ENCODE measurements around the gene EPN2.

DNA sequence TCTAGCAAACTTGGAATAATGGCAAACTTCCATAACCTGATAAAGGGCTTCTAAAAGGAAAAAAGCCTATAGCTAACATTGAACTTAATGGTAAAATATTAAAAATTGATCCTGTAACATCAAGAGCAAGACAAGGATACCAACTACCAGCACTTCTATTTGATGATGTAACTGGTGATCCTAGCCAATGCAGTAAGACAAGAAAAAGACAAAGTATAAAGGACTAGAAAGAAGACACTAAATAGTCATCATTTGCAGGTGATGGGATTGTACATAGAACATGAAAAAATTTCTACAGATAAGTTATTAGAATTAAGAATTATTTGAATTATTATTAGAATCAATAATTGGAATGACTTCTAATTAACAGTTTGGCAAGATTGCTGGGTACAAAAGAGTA lies 88.4 kb downstream of the EPN2 start:
- TF ChIP-seq, protein P1, sequence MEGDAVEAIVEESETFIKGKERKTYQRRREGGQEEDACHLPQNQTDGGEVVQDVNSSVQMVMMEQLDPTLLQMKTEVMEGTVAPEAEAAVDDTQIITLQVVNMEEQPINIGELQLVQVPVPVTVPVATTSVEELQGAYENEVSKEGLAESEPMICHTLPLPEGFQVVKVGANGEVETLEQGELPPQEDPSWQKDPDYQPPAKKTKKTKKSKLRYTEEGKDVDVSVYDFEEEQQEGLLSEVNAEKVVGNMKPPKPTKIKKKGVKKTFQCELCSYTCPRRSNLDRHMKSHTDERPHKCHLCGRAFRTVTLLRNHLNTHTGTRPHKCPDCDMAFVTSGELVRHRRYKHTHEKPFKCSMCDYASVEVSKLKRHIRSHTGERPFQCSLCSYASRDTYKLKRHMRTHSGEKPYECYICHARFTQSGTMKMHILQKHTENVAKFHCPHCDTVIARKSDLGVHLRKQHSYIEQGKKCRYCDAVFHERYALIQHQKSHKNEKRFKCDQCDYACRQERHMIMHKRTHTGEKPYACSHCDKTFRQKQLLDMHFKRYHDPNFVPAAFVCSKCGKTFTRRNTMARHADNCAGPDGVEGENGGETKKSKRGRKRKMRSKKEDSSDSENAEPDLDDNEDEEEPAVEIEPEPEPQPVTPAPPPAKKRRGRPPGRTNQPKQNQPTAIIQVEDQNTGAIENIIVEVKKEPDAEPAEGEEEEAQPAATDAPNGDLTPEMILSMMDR (conservative IDR thresholded peaks at IDR 0.05): no peak
- no peak for TF ChIP-seq EZH2 (IDR thresholded peaks at IDR 0.05; ENCODE audit: low read depth)

Measured in PC-9 (cell line).